Sigmoid colon (tissue), 4 donors: ENCODE data around the gene MYLK4.

ENCODE experiments used
- EP300 ChIP-seq, 4 donors: sonication (generic); formaldehyde crosslinking; IDR thresholded peaks; one replicate each; pipeline ENCODE4 v1.6.1; 2017; ENCODE audit warnings: antibody characterized with exemption in 4 of 4
- POLR2AphosphoS5 ChIP-seq, 4 donors: sonication (generic); formaldehyde crosslinking; IDR thresholded peaks; one replicate each; pipeline ENCODE4 v1.6.1; 2017; ENCODE audit warnings: antibody characterized with exemption in 4 of 4
- TF ChIP-seq, protein P1 (sequence below), 4 experiments: fragments of 450-650 bp in 3 of 4; fragments of 200-600 bp in 1 of 4; IDR thresholded peaks; one replicate each; pipeline ENCODE4 v1.5.1; 2016 to 2019; ENCODE audit warnings: antibody characterized with exemption in 4 of 4, mild to moderate bottlenecking in 3 of 4, moderate library complexity in 2 of 4

GRCh38 chr6:2751871-2752270 is 1.1 kb upstream of the MYLK4 start:
- no peak for TF ChIP-seq POLR2AphosphoS5 (IDR thresholded peaks at IDR 0.05)
- TF ChIP-seq, protein P1, sequence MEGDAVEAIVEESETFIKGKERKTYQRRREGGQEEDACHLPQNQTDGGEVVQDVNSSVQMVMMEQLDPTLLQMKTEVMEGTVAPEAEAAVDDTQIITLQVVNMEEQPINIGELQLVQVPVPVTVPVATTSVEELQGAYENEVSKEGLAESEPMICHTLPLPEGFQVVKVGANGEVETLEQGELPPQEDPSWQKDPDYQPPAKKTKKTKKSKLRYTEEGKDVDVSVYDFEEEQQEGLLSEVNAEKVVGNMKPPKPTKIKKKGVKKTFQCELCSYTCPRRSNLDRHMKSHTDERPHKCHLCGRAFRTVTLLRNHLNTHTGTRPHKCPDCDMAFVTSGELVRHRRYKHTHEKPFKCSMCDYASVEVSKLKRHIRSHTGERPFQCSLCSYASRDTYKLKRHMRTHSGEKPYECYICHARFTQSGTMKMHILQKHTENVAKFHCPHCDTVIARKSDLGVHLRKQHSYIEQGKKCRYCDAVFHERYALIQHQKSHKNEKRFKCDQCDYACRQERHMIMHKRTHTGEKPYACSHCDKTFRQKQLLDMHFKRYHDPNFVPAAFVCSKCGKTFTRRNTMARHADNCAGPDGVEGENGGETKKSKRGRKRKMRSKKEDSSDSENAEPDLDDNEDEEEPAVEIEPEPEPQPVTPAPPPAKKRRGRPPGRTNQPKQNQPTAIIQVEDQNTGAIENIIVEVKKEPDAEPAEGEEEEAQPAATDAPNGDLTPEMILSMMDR (IDR thresholded peaks at IDR 0.05), result no peak
- TF ChIP-seq EP300 (IDR thresholded peaks at IDR 0.05), result no peak
